HG03066 (cell line): ENCODE data around the gene DAZAP1.

ENCODE experiments used
- ATAC-seq: cut with Tn5 transposase; IDR thresholded peaks from one replicate; pipeline ENCODE4 v1.9.1; 2021; ENCODE audit warnings: low read depth; ENCODE audit not compliant: unreplicated experiment

The DAZAP1 gene

DNA sequence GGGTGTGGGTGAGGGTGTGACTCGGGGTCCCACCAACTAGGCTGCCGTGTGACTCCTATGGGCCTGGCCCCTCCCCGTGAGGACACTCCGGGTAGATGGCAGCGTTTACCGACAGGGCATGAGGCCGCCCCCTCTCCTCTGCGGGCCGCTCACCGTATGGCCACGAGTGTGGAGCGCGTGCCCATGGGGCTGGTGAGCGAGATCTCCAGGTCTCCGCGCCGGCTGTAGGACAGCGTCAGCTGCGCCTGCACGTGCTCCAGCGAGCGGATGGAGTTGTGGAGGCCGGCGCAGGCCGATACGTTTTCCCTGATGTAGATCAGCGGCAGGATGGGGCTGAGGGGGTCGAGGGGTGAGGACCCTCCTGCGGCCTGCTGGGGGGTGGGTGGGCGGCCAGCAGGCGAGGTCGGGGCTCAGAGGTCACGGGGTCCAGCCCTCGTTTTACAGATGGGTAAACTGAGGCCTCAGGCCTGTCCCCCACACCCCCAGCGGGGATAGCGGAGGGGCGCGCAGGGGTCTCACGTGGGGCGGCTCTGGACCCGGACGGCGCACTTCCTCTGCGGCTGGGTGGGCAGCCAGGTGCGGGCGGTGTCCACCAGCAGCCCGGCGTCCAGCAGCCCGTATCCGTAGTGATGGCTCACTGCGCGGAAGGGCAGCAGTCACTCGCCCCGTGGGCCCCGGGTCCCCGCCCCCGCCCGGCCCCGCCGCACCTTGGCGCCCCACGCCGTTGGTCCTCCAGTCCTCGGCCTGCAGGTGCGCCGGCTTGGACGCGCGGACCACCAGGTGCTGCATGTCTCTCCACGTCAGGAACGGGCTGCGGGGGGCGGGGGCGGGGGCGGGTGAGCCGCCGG lies 76.0 kb downstream of the DAZAP1 start:
- ATAC-seq = no peak

- ATAC-seq = no peak
Observed at GRCh38 chr19:1483979-1484428, 76.6 kb downstream of the DAZAP1 start.
